NB4 (cell line): ENCODE results near the gene GAL3ST1.

Experiments used
- POLR2A ChIP-seq: IDR thresholded peaks from 2 replicates; pipeline ENCODE4 v1.6.1; 2011; ENCODE audit warnings: mild to moderate bottlenecking; ENCODE audit not compliant: insufficient read length; ENCODE audit errors: extremely low read depth
- TF ChIP-seq, protein P1 (sequence below): IDR thresholded peaks from one replicate; pipeline ENCODE4 v1.5.1; 2012; ENCODE audit warnings: low read depth, low read length
- TF ChIP-seq, protein P2 (sequence below): IDR thresholded peaks from 2 replicates; pipeline ENCODE4 v1.6.1; 2011; ENCODE audit warnings: low read depth, low read length

DNA sequence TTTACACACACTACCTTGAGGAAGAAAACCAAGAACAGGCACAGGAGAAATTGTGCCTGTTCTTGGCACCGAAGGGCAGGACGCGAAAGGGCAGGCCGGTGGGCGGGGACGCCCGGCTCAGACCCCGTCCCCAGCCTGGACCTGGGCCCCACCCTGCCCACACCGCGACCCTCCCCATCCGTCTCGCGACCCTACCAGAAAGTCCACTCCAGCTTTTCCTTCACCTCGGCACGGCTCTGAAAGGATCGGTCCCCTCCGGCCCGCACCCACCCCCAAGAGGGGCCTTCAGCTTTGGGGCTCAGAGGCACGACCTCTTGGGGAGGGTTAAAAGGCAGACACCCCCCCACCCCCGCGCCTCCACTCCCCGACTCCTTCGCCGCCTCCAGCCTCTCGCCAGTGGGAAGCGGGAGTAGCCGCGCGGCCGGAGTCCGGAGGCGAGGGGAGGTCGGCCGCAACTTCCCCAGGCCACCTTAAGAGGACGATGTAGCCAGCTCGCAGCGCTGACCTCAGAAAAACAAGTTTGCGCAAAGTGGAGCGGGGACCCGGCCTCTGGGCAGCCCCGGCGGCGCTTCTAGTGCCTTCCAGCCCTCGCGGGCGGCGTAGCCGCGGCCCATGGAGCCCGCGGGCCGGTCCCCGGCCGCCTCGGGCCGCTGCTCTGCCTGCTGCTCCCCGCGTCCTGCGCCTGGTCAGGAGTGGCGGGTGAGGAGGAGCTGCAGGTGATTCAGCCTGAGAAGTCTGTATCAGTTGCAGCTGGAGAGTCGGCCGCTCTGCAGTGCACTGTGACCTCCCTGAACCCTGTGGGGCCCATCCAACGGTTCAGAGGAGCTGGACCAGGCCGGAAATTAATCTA, 32.3 kb downstream of the GAL3ST1 start:
- TF ChIP-seq, protein P1, sequence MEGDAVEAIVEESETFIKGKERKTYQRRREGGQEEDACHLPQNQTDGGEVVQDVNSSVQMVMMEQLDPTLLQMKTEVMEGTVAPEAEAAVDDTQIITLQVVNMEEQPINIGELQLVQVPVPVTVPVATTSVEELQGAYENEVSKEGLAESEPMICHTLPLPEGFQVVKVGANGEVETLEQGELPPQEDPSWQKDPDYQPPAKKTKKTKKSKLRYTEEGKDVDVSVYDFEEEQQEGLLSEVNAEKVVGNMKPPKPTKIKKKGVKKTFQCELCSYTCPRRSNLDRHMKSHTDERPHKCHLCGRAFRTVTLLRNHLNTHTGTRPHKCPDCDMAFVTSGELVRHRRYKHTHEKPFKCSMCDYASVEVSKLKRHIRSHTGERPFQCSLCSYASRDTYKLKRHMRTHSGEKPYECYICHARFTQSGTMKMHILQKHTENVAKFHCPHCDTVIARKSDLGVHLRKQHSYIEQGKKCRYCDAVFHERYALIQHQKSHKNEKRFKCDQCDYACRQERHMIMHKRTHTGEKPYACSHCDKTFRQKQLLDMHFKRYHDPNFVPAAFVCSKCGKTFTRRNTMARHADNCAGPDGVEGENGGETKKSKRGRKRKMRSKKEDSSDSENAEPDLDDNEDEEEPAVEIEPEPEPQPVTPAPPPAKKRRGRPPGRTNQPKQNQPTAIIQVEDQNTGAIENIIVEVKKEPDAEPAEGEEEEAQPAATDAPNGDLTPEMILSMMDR: no peak
- no peak for TF ChIP-seq POLR2A
- TF ChIP-seq, protein P2, sequence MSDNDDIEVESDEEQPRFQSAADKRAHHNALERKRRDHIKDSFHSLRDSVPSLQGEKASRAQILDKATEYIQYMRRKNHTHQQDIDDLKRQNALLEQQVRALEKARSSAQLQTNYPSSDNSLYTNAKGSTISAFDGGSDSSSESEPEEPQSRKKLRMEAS: no peak
